ENCODE measurements around the gene HOXA3. TPM values are rescaled to one million over a fixed set of nuclear protein-coding genes. Genes with fewer than 3 reads are reported as not detected.
A peak's percentile ranks its signal among the peaks of the same experiment; 100 is the strongest.

HOXA3 gene
- total RNA-seq, 1 donor from 2014 or later: not detected

- Histone ChIP-seq H3K36me3 (ENCODE audit: insufficient read depth, low read length) (no peaks in the 10 kb centered on the region), H4K20me1 (ENCODE audit: insufficient read depth, low read length) (no peaks in the 10 kb centered on the region), H2AFZ (ENCODE audit: low read depth, low read length) (no peak overlapping the region), H3K27ac (ENCODE audit: low read depth, low read length) (no peak overlapping the region), H3K4me1 (ENCODE audit: insufficient read depth, low read length) (peaks cover 3% of the 10 kb centered on the region), H3K27me3 (ENCODE audit: insufficient read depth, low read length) (peaks cover 92% of the 10 kb centered on the region), H3K9me3 (ENCODE audit: insufficient read depth, low read depth, low read length) (peaks cover 12% of the 10 kb centered on the region), H3K4me2 (ENCODE audit: low read length) (no peak overlapping the region), H3K4me3 (ENCODE audit: insufficient read depth, low read depth, low read length) (no peak overlapping the region), H3K79me2 (ENCODE audit: insufficient read depth, low read length) (no peaks in the 10 kb centered on the region), H3K9ac (ENCODE audit: low read length) (no peak overlapping the region)
- TF ChIP-seq EZH2 (IDR thresholded peaks at IDR 0.05; ENCODE audit: insufficient read depth, low read length) (peak; percentile 86), CTCF (IDR thresholded peaks at IDR 0.05; ENCODE audit: insufficient read depth, low read depth, low read length) (no peak)
- FAIRE-seq (no peak), DNase-seq (ENCODE audit: low read depth) (no peak)
- Mint-ChIP-seq H3K4me1 (ENCODE audit: low read depth, unreplicated experiment) (no peaks in the 10 kb centered on the region), H3K9me3 (ENCODE audit: unreplicated experiment) (peaks cover 38% of the 10 kb centered on the region), H3K36me3 (ENCODE audit: low read depth, unreplicated experiment) (no peaks in the 10 kb centered on the region), H3K27me3 (ENCODE audit: low read depth, unreplicated experiment) (peaks cover 83% of the 10 kb centered on the region), H3K4me3 (ENCODE audit: unreplicated experiment) (peak overlapping the region; percentile 10), H3K27ac (ENCODE audit: unreplicated experiment) (peak overlapping the region; percentile 77)
Measured at GRCh38 chr7:27157702-27158431, 5.5 kb upstream of the HOXA3 start.

GRCh38 chr7:27156916-27157701 lies 4.7 kb upstream of the HOXA3 start:
- H3K36me3 Mint-ChIP-seq (ENCODE audit: low read depth, unreplicated experiment): no peaks in the 10 kb centered on the region
- Histone ChIP-seq H3K4me1 (ENCODE audit: insufficient read depth, low read length) (peaks cover 3% of the 10 kb centered on the region), H2AFZ (ENCODE audit: low read depth, low read length) (no peak overlapping the region), H3K27ac (ENCODE audit: low read depth, low read length) (no peak overlapping the region), H3K79me2 (ENCODE audit: insufficient read depth, low read length) (no peaks in the 10 kb centered on the region), H3K27me3 (ENCODE audit: insufficient read depth, low read length) (peaks cover 92% of the 10 kb centered on the region), H3K4me2 (ENCODE audit: low read length) (no peak overlapping the region), H3K4me3 (ENCODE audit: insufficient read depth, low read depth, low read length) (no peak overlapping the region), H4K20me1 (ENCODE audit: insufficient read depth, low read length) (no peaks in the 10 kb centered on the region), H3K9ac (ENCODE audit: low read length) (no peak overlapping the region), H3K36me3 (ENCODE audit: insufficient read depth, low read length) (no peaks in the 10 kb centered on the region), H3K9me3 (ENCODE audit: insufficient read depth, low read depth, low read length) (peaks cover 13% of the 10 kb centered on the region)
- FAIRE-seq (no peak), DNase-seq (ENCODE audit: low read depth) (no peak)
- H3K27me3 Mint-ChIP-seq (ENCODE audit: low read depth, unreplicated experiment): peaks cover 78% of the 10 kb centered on the region
- peaks cover 41% of the 10 kb centered on the region for H3K9me3 Mint-ChIP-seq (ENCODE audit: unreplicated experiment)
- no peak for TF ChIP-seq CTCF (IDR thresholded peaks at IDR 0.05; ENCODE audit: insufficient read depth, low read depth, low read length)
- TF ChIP-seq EZH2 (IDR thresholded peaks at IDR 0.05; ENCODE audit: insufficient read depth, low read length): no peak
- H3K4me3 Mint-ChIP-seq (ENCODE audit: unreplicated experiment): no peak overlapping the region
- peak overlapping the region; percentile 77 for H3K27ac Mint-ChIP-seq (ENCODE audit: unreplicated experiment)
- no peaks in the 10 kb centered on the region for H3K4me1 Mint-ChIP-seq (ENCODE audit: low read depth, unreplicated experiment)
